Measurements from ENCODE around the gene RETN.

Gene RETN

GRCh38 chr19:7654401-7654800, 14.4 kb upstream of the RETN start:
- DNase-seq (ENCODE audit: extremely low read depth, low read depth), result no peak
- TF ChIP-seq CTCF (IDR thresholded peaks at IDR 0.05; ENCODE audit: low read depth, low read length), result no peak

- DNase-seq (ENCODE audit: extremely low read depth, low read depth), result no peak
- no peak for TF ChIP-seq CTCF (IDR thresholded peaks at IDR 0.05; ENCODE audit: low read depth, low read length)
Observed at GRCh38 chr19:7655581-7655980, 13.3 kb upstream of the RETN start.

- no peak for TF ChIP-seq CTCF (IDR thresholded peaks at IDR 0.05; ENCODE audit: low read depth, low read length)
Observed at GRCh38 chr19:7657131-7657751, 11.6 kb upstream of the RETN start.

GRCh38 chr19:7658219-7658686, 10.6 kb upstream of the RETN start:
- no peak for DNase-seq (ENCODE audit: extremely low read depth, low read depth)

More at GRCh38 chr19:7657131-7657751, 11.6 kb upstream of the RETN start:
- no peak for DNase-seq (ENCODE audit: extremely low read depth, low read depth)

GRCh38 chr19:7661744-7662538, 6.9 kb upstream of the RETN start:
- TF ChIP-seq CTCF (IDR thresholded peaks at IDR 0.05; ENCODE audit: low read depth, low read length), result no peak
- DNase-seq (ENCODE audit: extremely low read depth, low read depth), result no peak

More at GRCh38 chr19:7658219-7658686, 10.6 kb upstream of the RETN start:
- TF ChIP-seq CTCF (IDR thresholded peaks at IDR 0.05; ENCODE audit: low read depth, low read length), result no peak

GRCh38 chr19:7662657-7663056, 6.2 kb upstream of the RETN start:
- no peak for DNase-seq (ENCODE audit: extremely low read depth, low read depth)
- TF ChIP-seq CTCF (IDR thresholded peaks at IDR 0.05; ENCODE audit: low read depth, low read length), result no peak

GRCh38 chr19:7663706-7664105, 5.1 kb upstream of the RETN start:
- TF ChIP-seq CTCF (IDR thresholded peaks at IDR 0.05; ENCODE audit: low read depth, low read length), result no peak
- DNase-seq (ENCODE audit: extremely low read depth, low read depth), result no peak

Data from AG09319 (cell line).